ENCODE measurements around the gene TOMM7.

TOMM7 gene

DNA sequence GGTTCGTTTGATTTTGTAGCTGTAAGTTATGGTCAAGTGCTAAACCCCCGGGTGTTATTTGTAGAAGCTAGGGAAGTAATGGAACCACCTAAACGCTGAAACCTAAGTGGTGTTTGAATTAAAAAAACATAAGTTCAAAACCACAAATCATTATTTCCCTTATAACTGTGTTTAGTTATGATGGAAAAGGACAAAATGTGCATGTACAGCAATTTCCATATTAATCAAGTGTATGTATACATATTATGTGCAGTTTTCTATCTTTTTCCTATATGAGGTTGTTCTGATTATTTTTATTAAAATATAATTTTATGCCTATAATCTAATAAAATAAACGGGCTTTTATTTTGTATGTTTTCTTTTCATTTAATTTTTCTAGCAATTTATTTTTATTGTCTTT lies 49.8 kb downstream of the TOMM7 start:
- TF ChIP-seq, protein P1, sequence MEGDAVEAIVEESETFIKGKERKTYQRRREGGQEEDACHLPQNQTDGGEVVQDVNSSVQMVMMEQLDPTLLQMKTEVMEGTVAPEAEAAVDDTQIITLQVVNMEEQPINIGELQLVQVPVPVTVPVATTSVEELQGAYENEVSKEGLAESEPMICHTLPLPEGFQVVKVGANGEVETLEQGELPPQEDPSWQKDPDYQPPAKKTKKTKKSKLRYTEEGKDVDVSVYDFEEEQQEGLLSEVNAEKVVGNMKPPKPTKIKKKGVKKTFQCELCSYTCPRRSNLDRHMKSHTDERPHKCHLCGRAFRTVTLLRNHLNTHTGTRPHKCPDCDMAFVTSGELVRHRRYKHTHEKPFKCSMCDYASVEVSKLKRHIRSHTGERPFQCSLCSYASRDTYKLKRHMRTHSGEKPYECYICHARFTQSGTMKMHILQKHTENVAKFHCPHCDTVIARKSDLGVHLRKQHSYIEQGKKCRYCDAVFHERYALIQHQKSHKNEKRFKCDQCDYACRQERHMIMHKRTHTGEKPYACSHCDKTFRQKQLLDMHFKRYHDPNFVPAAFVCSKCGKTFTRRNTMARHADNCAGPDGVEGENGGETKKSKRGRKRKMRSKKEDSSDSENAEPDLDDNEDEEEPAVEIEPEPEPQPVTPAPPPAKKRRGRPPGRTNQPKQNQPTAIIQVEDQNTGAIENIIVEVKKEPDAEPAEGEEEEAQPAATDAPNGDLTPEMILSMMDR (IDR thresholded peaks at IDR 0.05; ENCODE audit: low read depth, low read length, missing control alignments): no peak
- DNase-seq: no peak
- Histone ChIP-seq H3K27ac (no peak overlapping the region), H3K36me3 (replicated peaks) (no peaks in the 10 kb centered on the region), H3K27me3 (replicated peaks) (no peaks in the 10 kb centered on the region), H3K4me3 (ENCODE audit: low read depth, low read length) (no peak overlapping the region)
- in situ Hi-C loops (cut with HindIII; ENCODE audit: low pct_ligation_motif_present, low sequenced_read_pairs): no loop called here

DNA sequence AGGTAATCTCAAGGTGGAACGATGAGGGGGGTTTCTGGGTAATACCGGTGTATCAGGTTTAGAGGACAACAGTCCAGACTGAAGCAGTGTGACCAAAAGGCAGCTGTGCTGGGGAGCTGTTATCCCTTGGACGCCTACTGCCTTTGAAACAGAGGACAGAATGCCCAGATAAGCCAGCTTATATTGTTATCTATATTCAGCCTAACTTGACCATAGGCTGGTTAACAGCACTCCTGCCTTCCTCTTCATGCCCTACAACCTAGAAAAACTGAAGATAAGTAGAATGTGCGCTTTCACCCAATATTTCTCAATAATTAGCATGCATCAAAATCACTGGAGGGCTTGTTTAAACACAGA lies 50.8 kb downstream of the TOMM7 start:
- no peaks in the 10 kb centered on the region for H3K27me3 ChIP-seq (replicated peaks)
- TF ChIP-seq, protein P1 (IDR thresholded peaks at IDR 0.05; ENCODE audit: low read depth, low read length, missing control alignments): no peak
- H3K4me3 ChIP-seq (ENCODE audit: low read depth, low read length): no peak overlapping the region
- no peaks in the 10 kb centered on the region for H3K36me3 ChIP-seq (replicated peaks)
- in situ Hi-C loops (cut with HindIII; ENCODE audit: low pct_ligation_motif_present, low sequenced_read_pairs): no loop called here
- no peak overlapping the region for H3K27ac ChIP-seq
- DNase-seq: no peak

DNA sequence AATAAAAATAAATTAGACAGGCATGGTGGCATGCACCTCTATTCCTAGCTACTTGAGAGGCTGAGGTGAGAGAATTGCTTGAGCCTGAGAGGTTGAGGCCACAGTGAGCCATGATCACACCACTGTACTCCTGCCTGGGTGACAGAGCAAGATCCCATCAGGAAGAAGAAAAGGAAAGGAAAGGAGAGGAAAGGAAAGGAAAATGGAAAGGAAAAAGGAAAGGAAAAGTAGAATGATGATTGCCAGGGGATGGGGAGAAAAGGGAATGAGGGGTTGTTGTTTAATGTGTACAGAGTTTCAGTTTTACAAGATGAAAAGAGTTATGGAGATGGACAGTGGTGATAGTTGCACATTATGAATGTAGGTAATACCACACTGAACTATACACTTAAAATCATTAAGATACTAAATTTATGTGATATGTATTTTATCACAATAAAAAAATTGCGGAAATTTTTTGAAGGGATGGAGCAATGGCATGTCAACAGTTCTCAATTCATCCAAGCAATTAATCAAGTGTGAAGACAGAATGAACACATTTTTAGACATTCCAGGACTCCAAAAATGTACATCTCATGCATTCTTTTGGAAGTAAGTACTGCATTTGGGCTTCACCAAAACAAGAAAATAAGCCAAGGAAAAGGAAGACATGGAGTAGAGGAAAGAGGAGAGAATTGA lies 51.3 kb downstream of the TOMM7 start:
- in situ Hi-C loops (cut with HindIII; ENCODE audit: low pct_ligation_motif_present, low sequenced_read_pairs): no loop called here
- Histone ChIP-seq H3K36me3 (replicated peaks) (no peaks in the 10 kb centered on the region), H3K4me3 (ENCODE audit: low read depth, low read length) (no peak overlapping the region), H3K27ac (no peak overlapping the region), H3K27me3 (replicated peaks) (no peaks in the 10 kb centered on the region)
- DNase-seq: no peak
- TF ChIP-seq, protein P1 (IDR thresholded peaks at IDR 0.05; ENCODE audit: low read depth, low read length, missing control alignments): no peak

DNA sequence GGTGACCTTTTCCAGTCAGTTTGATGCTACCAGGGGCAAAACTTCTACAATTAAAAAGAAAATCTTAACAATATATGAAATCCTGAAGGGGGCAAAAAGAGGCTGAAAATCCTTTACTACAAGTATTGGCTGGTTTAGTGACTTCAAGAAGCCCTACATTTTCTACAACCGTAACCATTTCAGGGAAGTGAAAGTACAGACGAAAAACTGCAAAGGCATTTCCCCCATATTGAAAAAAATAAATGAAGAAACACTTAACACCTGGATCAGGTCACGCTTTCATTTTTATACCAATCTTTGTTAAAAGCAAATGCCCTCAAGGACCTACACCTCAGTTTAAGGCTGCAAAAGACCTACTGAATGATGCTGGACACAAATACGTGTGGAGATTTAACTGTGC lies 57.0 kb downstream of the TOMM7 start:
- H3K4me3 ChIP-seq (ENCODE audit: low read depth, low read length): no peak overlapping the region
- DNase-seq: no peak
- TF ChIP-seq, protein P1 (IDR thresholded peaks at IDR 0.05; ENCODE audit: low read depth, low read length, missing control alignments): no peak
- no peaks in the 10 kb centered on the region for H3K36me3 ChIP-seq (replicated peaks)
- in situ Hi-C loops (cut with HindIII; ENCODE audit: low pct_ligation_motif_present, low sequenced_read_pairs): no loop called here
- no peak overlapping the region for H3K27ac ChIP-seq
- no peaks in the 10 kb centered on the region for H3K27me3 ChIP-seq (replicated peaks)
